PC-9 (cell line): ENCODE data around the gene DNAL4. TPM values are rescaled to one million over a fixed set of nuclear protein-coding genes. Genes with fewer than 3 reads are reported as not detected.

Source experiments
- BruUV-seq: library from RNA; stranded (reverse); fragments of 400-500 nt; replicated peaks from 2 replicates; lab custom pipeline; 2021; lab: Mats Ljungman, UMichigan
- CTCF ChIA-PET: fragments of 300-600 bp; sonication (Branson Sonifier 250); formaldehyde crosslinking; loops from one replicate; lab custom pipeline; 2022; ENCODE audit warnings: antibody characterized with exemption; lab: Charles Lee
- POLR2A ChIA-PET: fragments of 300-600 bp; sonication (Branson Sonifier 250); formaldehyde crosslinking; loops from one replicate; lab custom pipeline; 2022; ENCODE audit warnings: antibody characterized with exemption; ENCODE audit not compliant: unreplicated experiment; lab: Charles Lee
- DNase-seq, 2 experiments: peaks; one replicate each; pipeline versions ENCODE4 v3.0.0 to v3.0.0-alpha.2; 2015 to 2022; ENCODE audit warnings: mixed read lengths in 1 of 2
- H2AFZ ChIP-seq: fragments of 200-600 bp; sonication (generic); 2 replicates; pipeline ENCODE4 v1.8.1; 2017; ENCODE audit warnings: antibody characterized with exemption
- H3F3A ChIP-seq: fragments of 200-600 bp; sonication (generic); 2 replicates; pipeline ENCODE4 v1.8.1; 2017; ENCODE audit warnings: antibody characterized with exemption, mild to moderate bottlenecking, low read depth; ENCODE audit not compliant: insufficient read depth
- H3K27ac ChIP-seq: fragments of 200-600 bp; sonication (generic); 2 replicates; pipeline ENCODE4 v1.6.1; 2016; ENCODE audit warnings: mixed run types
- H3K27me3 ChIP-seq: fragments of 200-600 bp; sonication (generic); 2 replicates; pipeline ENCODE4 v1.6.1; 2016; ENCODE audit warnings: low read depth, mixed run types; ENCODE audit not compliant: insufficient read depth
- H3K36me3 ChIP-seq: fragments of 200-600 bp; sonication (generic); 2 replicates; pipeline ENCODE4 v1.6.1; 2016; ENCODE audit warnings: low read depth, mixed run types
- H3K4me1 ChIP-seq: fragments of 200-600 bp; sonication (generic); replicated peaks from 2 replicates; pipeline ENCODE4 v1.6.1; 2016; ENCODE audit warnings: mixed run types; ENCODE audit not compliant: insufficient read depth
- H3K4me2 ChIP-seq: fragments of 200-600 bp; sonication (generic); 2 replicates; pipeline ENCODE4 v1.6.1; 2017; ENCODE audit warnings: mixed run types
- H3K4me3 ChIP-seq: fragments of 200-600 bp; sonication (generic); 2 replicates; pipeline ENCODE4 v1.6.1; 2016; ENCODE audit warnings: mixed run types
- H3K79me2 ChIP-seq: fragments of 200-600 bp; sonication (generic); 2 replicates; pipeline ENCODE4 v1.6.1; 2017; ENCODE audit warnings: low read depth, mixed run types
- H3K9me2 ChIP-seq: fragments of 200-600 bp; sonication (generic); 2 replicates; pipeline ENCODE4 v1.8.1; 2017; ENCODE audit warnings: mild to moderate bottlenecking; ENCODE audit not compliant: insufficient read depth
- H3K9me3 ChIP-seq: fragments of 200-600 bp; sonication (generic); 2 replicates; pipeline ENCODE4 v1.8.1; 2016; ENCODE audit warnings: low read depth; ENCODE audit not compliant: insufficient read depth
- H4K20me1 ChIP-seq: fragments of 200-600 bp; sonication (generic); 2 replicates; pipeline ENCODE4 v1.8.1; 2017; ENCODE audit not compliant: insufficient read depth
- CTCF ChIP-seq: fragments of 200-600 bp; sonication (generic); conservative IDR thresholded peaks from 2 replicates; pipeline ENCODE4 v1.6.1; 2017; ENCODE audit warnings: mixed run types, antibody characterized with exemption, mild to moderate bottlenecking, moderate library complexity
- EZH2 ChIP-seq: fragments of 200-600 bp; sonication (generic); IDR thresholded peaks from 2 replicates; pipeline ENCODE4 v1.8.0; 2017; ENCODE audit warnings: antibody characterized with exemption, low read depth
- intact Hi-C: fragments of 100-400 bp; cut with micrococcal nuclease; formaldehyde crosslinking; loops from one replicate; pipeline ENCODE4 v1.10.0; 2022; ENCODE audit not compliant: unreplicated experiment
- total RNA-seq: library from RNA; stranded (reverse); gene quantifications from 2 replicates; pipeline ENCODE4 v1.2.3, GENCODE V29; 2021

The DNAL4 gene
- total RNA-seq, 1 experiment from 2014 or later = 50.3 TPM

- no peak for TF ChIP-seq EZH2
- TF ChIP-seq CTCF = no peak
- Histone ChIP-seq H3K27me3 (no peaks in the 10 kb centered on the region), H3F3A (peaks cover 46% of the 10 kb centered on the region), H3K27ac (no peak overlapping the region), H3K4me2 (no peak overlapping the region), H3K9me3 (no peaks in the 10 kb centered on the region), H2AFZ (no peak overlapping the region), H3K79me2 (no peaks in the 10 kb centered on the region), H3K4me3 (no peak overlapping the region), H3K9me2 (no peaks in the 10 kb centered on the region), H3K4me1 (peaks cover 7% of the 10 kb centered on the region; the same call in 1 of the 2 replicates), H4K20me1 (peaks cover 24% of the 10 kb centered on the region), H3K36me3 (peaks cover 36% of the 10 kb centered on the region)
- no peak for DNase-seq
- TSS peak; percentile 13 for BruUV-seq
- POLR2A ChIA-PET = interaction anchor here (0.6 kb wide), 1 partner anchor 118 kb away, joined by 4 read pairs; no protein-coding TSS in a partner anchor
- CTCF ChIA-PET = interaction anchor here (0.7 to 1.6 kb wide), 4 partner anchors 11 to 684 kb away, joined by 3 to 8 read pairs (median 4); no protein-coding TSS in a partner anchor
- intact Hi-C loops = no loop called here
These were observed 58.3 kb downstream of the DNAL4 start for GRCh38 chr22:38735465-38736256.

DNA sequence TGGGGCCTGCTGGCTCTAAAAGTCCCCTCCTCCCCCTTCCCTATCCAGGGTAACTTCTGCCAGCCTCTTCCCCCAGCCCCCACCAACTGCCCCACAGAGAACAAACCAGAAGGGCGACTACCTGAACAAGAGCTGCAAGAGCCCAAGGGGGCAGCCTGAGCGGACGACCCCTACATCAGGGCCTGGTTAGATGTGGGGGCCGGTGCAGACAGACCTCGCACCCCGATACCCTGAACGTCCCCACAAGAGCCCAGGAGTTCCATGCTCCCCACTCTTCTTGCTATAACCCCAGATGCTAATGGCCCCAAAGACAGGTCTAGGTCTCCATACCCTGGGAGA lies 58.8 kb downstream of the DNAL4 start:
- H3K4me2 ChIP-seq = no peak overlapping the region
- no peak overlapping the region for H3K27ac ChIP-seq
- H3K9me3 ChIP-seq = no peaks in the 10 kb centered on the region
- H3K4me1 ChIP-seq = peaks cover 7% of the 10 kb centered on the region; the same call in 1 of the 2 replicates
- no peaks in the 10 kb centered on the region for H3K27me3 ChIP-seq
- intact Hi-C loops = no loop called here
- BruUV-seq = no TSS peak
- DNase-seq = no peak
- H3K9me2 ChIP-seq = no peaks in the 10 kb centered on the region
- H3K36me3 ChIP-seq = peaks cover 36% of the 10 kb centered on the region
- peaks cover 46% of the 10 kb centered on the region for H3F3A ChIP-seq
- H3K4me3 ChIP-seq = no peak overlapping the region
- POLR2A ChIA-PET = no interaction called here
- H3K79me2 ChIP-seq = no peaks in the 10 kb centered on the region
- CTCF ChIA-PET = interaction anchor here (0.9 to 1.6 kb wide), 3 partner anchors 10 to 34 kb away, joined by 4 to 8 read pairs (median 5); no protein-coding TSS in a partner anchor
- TF ChIP-seq EZH2 = no peak
- TF ChIP-seq CTCF = no peak
- H2AFZ ChIP-seq = no peak overlapping the region
- H4K20me1 ChIP-seq = peaks cover 24% of the 10 kb centered on the region

- peak overlapping the region; percentile 33; the same call in 1 of the 2 replicates for H3K27ac ChIP-seq
- TF ChIP-seq EZH2 (no peak), CTCF (no peak)
- H3F3A ChIP-seq = peaks cover 46% of the 10 kb centered on the region
- no peak overlapping the region for H3K4me3 ChIP-seq
- ChIA-PET CTCF (interaction anchor here (0.5 to 2.3 kb wide), 5 partner anchors 9 to 60 kb away, joined by 3 to 10 read pairs (median 8); no protein-coding TSS in a partner anchor), POLR2A (interaction anchor here (0.6 to 0.7 kb wide), 2 partner anchors 400 to 707 kb away, joined by 3 to 4 read pairs; no protein-coding TSS in a partner anchor)
- H3K9me2 ChIP-seq = no peaks in the 10 kb centered on the region
- no peaks in the 10 kb centered on the region for H3K79me2 ChIP-seq
- peaks cover 24% of the 10 kb centered on the region for H4K20me1 ChIP-seq
- DNase-seq = no peak
- intact Hi-C loops = no loop called here
- H3K9me3 ChIP-seq = no peaks in the 10 kb centered on the region
- H3K4me2 ChIP-seq = no peak overlapping the region
- no peak overlapping the region for H2AFZ ChIP-seq
- H3K36me3 ChIP-seq = peaks cover 40% of the 10 kb centered on the region
- BruUV-seq = no TSS peak
- H3K4me1 ChIP-seq = peaks cover 7% of the 10 kb centered on the region; the same call in 1 of the 2 replicates
- H3K27me3 ChIP-seq = no peaks in the 10 kb centered on the region
These were observed 59.4 kb downstream of the DNAL4 start for GRCh38 chr22:38734421-38735100.
